Measurements from ENCODE around the gene PTRH1. TPM values are rescaled to one million over a fixed set of nuclear protein-coding genes. Genes with fewer than 3 reads are reported as not detected.

Gene PTRH1
- polyA plus RNA-seq, 1 of the 3 experiments (the other 2 are of a cell fraction): 42.2 TPM

GRCh38 chr9:127734747-127735529 lies 19.5 kb upstream of the PTRH1 start, which contains the start of gene TOR2A (continued):
- TF ChIP-seq EZH2phosphoT487 (IDR thresholded peaks at IDR 0.05; ENCODE audit: borderline replicate concordance, low read depth) (no peak), GATA2 (CRISPR knock-in tag; IDR thresholded peaks at IDR 0.05) (no peak), RCOR1 (IDR thresholded peaks at IDR 0.05; ENCODE audit: low read length) (peak; percentile 20; the same call in 1 of the 2 replicates), MEF2A (IDR thresholded peaks at IDR 0.05; ENCODE audit: borderline replicate concordance, low read depth) (no peak), YY1 (IDR thresholded peaks at IDR 0.05; ENCODE audit: low read depth) (peak; percentile 55; the same call in 1 of the 2 replicates), FOXM1 (IDR thresholded peaks at IDR 0.05; ENCODE audit: low read depth) (0 out of 2 replicates have a peak, but pooled peaks have one; percentile 12), FOXJ3 (CRISPR knock-in tag; IDR thresholded peaks at IDR 0.05) (no peak), RFX5 (IDR thresholded peaks at IDR 0.05; ENCODE audit: low read length) (peak; percentile 96), EP300 (IDR thresholded peaks at IDR 0.05; ENCODE audit: borderline replicate concordance in 1 of 2, low read depth in 1 of 2, low read length in 1 of 2) (peak in 1 of 2 experiments; percentile 47; a peak in 1 of 4 replicates), ELF1 (IDR thresholded peaks at IDR 0.05) (peak; percentile 59), MXI1 (IDR thresholded peaks at IDR 0.05; ENCODE audit: low read depth, low read length) (peak; percentile 96), JUND (IDR thresholded peaks at IDR 0.05) (no peak), POLR2AphosphoS5 (IDR thresholded peaks at IDR 0.05; ENCODE audit: low read depth, low read length) (peak; percentile 65; the same call in 1 of the 2 replicates), FOSL2 (IDR thresholded peaks at IDR 0.05; ENCODE audit: borderline replicate concordance, low read depth) (no peak), NRF1 (IDR thresholded peaks at IDR 0.05; ENCODE audit: low read depth, low read length) (no peak), RAD21 (IDR thresholded peaks at IDR 0.05; ENCODE audit: low read length) (peak; percentile 97), CHD2 (IDR thresholded peaks at IDR 0.05; ENCODE audit: low read length, partially characterized antibody) (peak; percentile 75), TCF12 (IDR thresholded peaks at IDR 0.05) (no peak)
- TF ChIP-seq, protein P1, sequence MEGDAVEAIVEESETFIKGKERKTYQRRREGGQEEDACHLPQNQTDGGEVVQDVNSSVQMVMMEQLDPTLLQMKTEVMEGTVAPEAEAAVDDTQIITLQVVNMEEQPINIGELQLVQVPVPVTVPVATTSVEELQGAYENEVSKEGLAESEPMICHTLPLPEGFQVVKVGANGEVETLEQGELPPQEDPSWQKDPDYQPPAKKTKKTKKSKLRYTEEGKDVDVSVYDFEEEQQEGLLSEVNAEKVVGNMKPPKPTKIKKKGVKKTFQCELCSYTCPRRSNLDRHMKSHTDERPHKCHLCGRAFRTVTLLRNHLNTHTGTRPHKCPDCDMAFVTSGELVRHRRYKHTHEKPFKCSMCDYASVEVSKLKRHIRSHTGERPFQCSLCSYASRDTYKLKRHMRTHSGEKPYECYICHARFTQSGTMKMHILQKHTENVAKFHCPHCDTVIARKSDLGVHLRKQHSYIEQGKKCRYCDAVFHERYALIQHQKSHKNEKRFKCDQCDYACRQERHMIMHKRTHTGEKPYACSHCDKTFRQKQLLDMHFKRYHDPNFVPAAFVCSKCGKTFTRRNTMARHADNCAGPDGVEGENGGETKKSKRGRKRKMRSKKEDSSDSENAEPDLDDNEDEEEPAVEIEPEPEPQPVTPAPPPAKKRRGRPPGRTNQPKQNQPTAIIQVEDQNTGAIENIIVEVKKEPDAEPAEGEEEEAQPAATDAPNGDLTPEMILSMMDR (IDR thresholded peaks at IDR 0.05): peak; percentile 95
- TF ChIP-seq, protein P2, sequence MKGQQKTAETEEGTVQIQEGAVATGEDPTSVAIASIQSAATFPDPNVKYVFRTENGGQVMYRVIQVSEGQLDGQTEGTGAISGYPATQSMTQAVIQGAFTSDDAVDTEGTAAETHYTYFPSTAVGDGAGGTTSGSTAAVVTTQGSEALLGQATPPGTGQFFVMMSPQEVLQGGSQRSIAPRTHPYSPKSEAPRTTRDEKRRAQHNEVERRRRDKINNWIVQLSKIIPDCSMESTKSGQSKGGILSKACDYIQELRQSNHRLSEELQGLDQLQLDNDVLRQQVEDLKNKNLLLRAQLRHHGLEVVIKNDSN (IDR thresholded peaks at IDR 0.05; ENCODE audit: borderline replicate concordance, low read depth): no peak
- TF ChIP-seq, protein P3, sequence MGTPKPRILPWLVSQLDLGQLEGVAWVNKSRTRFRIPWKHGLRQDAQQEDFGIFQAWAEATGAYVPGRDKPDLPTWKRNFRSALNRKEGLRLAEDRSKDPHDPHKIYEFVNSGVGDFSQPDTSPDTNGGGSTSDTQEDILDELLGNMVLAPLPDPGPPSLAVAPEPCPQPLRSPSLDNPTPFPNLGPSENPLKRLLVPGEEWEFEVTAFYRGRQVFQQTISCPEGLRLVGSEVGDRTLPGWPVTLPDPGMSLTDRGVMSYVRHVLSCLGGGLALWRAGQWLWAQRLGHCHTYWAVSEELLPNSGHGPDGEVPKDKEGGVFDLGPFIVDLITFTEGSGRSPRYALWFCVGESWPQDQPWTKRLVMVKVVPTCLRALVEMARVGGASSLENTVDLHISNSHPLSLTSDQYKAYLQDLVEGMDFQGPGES (IDR thresholded peaks at IDR 0.05; ENCODE audit: low read depth, low read length): no peak
